ENCODE measurements around the gene EFCAB8.

The EFCAB8 gene

GRCh38 chr20:33005908-33006775 is 147.4 kb downstream of the EFCAB8 start:
- Histone ChIP-seq H3K4me1 (no peaks in the 10 kb centered on the region), H3K27ac (no peak overlapping the region), H3K4me3 (no peak overlapping the region), H3K9me3 (peaks cover 0 to 5% (median 0%) of the 10 kb centered on the region in 3 donors), H3K27me3 (peaks cover 0 to 15% of the 10 kb centered on the region in 2 donors), H3K36me3 (no peaks in the 10 kb centered on the region)
- no peak for DNase-seq
- intact Hi-C loops (cut with DNase I; ENCODE audit: low total_unique reads) = no loop called here
- TF ChIP-seq CTCF (IDR thresholded peaks at IDR 0.05) = no peak

DNA sequence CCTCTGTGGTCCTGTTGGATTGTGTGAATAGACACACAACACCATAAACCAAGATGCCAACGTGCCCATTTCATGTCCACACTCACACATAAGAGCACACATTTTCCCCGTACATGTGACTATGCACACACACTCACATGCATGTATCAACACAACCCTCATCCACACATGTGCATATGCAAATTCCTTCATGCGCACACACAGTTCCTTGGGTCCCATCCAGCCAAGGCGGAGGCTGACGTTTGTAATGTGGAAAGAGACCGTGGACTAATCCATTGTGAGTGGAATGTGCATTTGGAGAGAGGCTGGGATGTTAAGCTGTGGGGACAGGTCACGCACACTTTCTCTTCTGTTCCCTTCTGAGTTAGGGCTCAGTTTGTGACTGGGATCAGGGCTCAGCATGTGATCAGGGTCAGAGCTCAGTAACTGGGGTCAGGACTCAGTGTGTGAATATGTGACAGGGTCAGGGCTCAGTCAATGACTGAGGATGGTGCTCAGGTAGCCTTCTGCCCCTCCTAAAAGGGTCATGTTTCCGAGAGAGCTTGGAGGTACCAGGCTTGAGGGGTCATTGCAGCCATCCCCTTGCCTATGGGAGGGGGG is 148.2 kb downstream of the EFCAB8 start:
- no peak for TF ChIP-seq CTCF (IDR thresholded peaks at IDR 0.05)
- intact Hi-C loops (cut with DNase I; ENCODE audit: low total_unique reads) = no loop called here
- Histone ChIP-seq H3K36me3 (no peaks in the 10 kb centered on the region), H3K27ac (no peak overlapping the region), H3K4me3 (no peak overlapping the region), H3K9me3 (peaks cover 0 to 5% (median 0%) of the 10 kb centered on the region in 3 donors), H3K27me3 (peaks cover 0 to 15% of the 10 kb centered on the region in 2 donors), H3K4me1 (no peaks in the 10 kb centered on the region)
- no peak for DNase-seq

GRCh38 chr20:33007376-33008335 is 148.9 kb downstream of the EFCAB8 start, which contains the start of gene BPIFB2:
Gene BPIFB2 (plus strand): TSS chr20:33007704. CDS start chr20:33008575, 871 bp downstream.
- no peak within 1 kb of the TSS for H3K27ac ChIP-seq
- no peak within 1 kb of the TSS for H3K4me3 ChIP-seq
- H3K27me3 ChIP-seq = peaks cover 0 to 15% of the 10 kb centered on the region in 2 donors
- no peaks in the 10 kb centered on the region for H3K4me1 ChIP-seq
- intact Hi-C loops (cut with DNase I; ENCODE audit: low total_unique reads) = no loop called here
- H3K9me3 ChIP-seq = peaks cover 0 to 5% (median 0%) of the 10 kb centered on the region in 3 donors
- H3K36me3 ChIP-seq = no peaks in the 10 kb centered on the region
- TF ChIP-seq CTCF (IDR thresholded peaks at IDR 0.05) = no peak
- no peak for DNase-seq

DNA sequence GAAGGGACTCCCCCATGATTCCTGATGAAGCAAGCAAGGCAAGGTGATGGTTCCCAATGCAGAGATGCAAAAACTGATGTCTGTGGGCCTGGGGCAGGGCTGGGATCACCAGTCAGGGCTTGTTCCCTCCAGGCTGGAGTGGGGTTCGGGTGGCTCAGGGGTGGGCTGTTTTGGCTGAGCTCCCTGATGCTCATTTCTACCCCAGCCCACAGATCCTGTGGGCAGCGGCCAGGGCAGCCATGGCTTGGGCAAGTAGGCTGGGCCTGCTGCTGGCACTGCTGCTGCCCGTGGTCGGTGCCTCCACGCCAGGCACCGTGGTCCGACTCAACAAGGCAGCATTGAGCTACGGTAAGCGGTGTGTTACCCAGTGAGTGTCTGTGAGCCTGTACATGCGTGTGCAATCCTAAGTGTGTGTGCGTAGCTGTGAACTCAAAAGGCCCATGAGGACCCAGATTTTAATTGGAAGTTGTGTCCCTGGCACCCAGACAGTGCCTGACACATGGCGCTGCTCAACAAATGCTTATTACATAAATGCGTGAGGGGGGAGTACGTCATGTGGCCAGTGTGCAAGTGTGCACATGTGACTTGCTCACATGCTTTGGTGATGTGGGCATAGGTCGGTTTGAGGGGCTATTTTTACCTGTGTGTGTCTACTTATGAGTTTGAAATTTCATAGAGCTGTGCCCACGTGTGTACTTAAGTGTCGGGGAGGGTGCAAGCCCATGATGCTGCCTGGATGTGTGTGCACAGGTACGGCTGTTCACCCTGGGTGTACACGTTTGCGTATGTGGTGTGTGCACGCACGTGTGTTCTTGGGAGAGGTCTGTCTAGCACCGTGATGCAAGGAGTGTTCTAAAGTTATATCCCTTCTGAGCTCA is 149.9 kb downstream of the EFCAB8 start:
- TF ChIP-seq CTCF (IDR thresholded peaks at IDR 0.05) = no peak
- peaks cover 0 to 5% (median 0%) of the 10 kb centered on the region in 3 donors for H3K9me3 ChIP-seq
- no peak overlapping the region for H3K4me3 ChIP-seq
- peaks cover 0 to 18% of the 10 kb centered on the region in 2 donors for H3K27me3 ChIP-seq
- H3K27ac ChIP-seq = no peak overlapping the region
- H3K4me1 ChIP-seq = no peaks in the 10 kb centered on the region
- intact Hi-C loops (cut with DNase I; ENCODE audit: low total_unique reads) = no loop called here
- DNase-seq = no peak
- no peaks in the 10 kb centered on the region for H3K36me3 ChIP-seq
